OCI-LY7 (cell line): Measurements from ENCODE around the gene SPR. TPM values are rescaled to one million over a fixed set of nuclear protein-coding genes. Genes with fewer than 3 reads are reported as not detected.

ENCODE experiments used
- BruUV-seq: library from RNA; stranded (reverse); fragments of 400-500 nt; replicated peaks from 2 replicates; lab custom pipeline; 2021; lab: Mats Ljungman, UMichigan
- CTCF ChIA-PET: fragments of 300-600 bp; sonication (Branson Sonifier 250); formaldehyde crosslinking; loops from one replicate; lab custom pipeline; 2022; ENCODE audit warnings: antibody characterized with exemption; ENCODE audit not compliant: unreplicated experiment; lab: Charles Lee
- POLR2A ChIA-PET: fragments of 300-600 bp; sonication (Branson Sonifier 250); formaldehyde crosslinking; loops from one replicate; lab custom pipeline; 2022; ENCODE audit warnings: antibody characterized with exemption; lab: Charles Lee
- DNase-seq: peaks from one replicate; pipeline ENCODE4 v3.0.0-alpha.2; 2015; ENCODE audit warnings: low spot score
- H2AFZ ChIP-seq: fragments of 200-600 bp; sonication (generic), shearing (Covaris generic); 2 replicates; pipeline ENCODE4 v1.6.1; 2014; ENCODE audit warnings: mild to moderate bottlenecking, antibody characterized with exemption, low read length, moderate library complexity
- H3K27ac ChIP-seq: fragments of 200-600 bp; sonication (generic); 2 replicates; pipeline ENCODE4 v1.5.1; 2014; ENCODE audit warnings: mixed run types, low read depth, mild to moderate bottlenecking, moderate library complexity, low read length, inconsistent platforms; ENCODE audit not compliant: poor library complexity, severe bottlenecking
- H3K36me3 ChIP-seq: fragments of 200-600 bp; sonication (generic); 2 replicates; pipeline ENCODE4 v1.6.1; 2014; ENCODE audit warnings: mild to moderate bottlenecking, antibody characterized with exemption, low read length, moderate library complexity, mixed read lengths; ENCODE audit not compliant: insufficient read depth
- H3K4me1 ChIP-seq: fragments of 200-600 bp; sonication (generic); 2 replicates; pipeline ENCODE4 v1.5.1; 2014; ENCODE audit warnings: mild to moderate bottlenecking, low read length; ENCODE audit not compliant: insufficient read depth, poor library complexity, severe bottlenecking
- H3K4me2 ChIP-seq: fragments of 200-600 bp; sonication (generic); 2 replicates; pipeline ENCODE4 v1.6.1; 2014; ENCODE audit warnings: mild to moderate bottlenecking, low read length
- H3K4me3 ChIP-seq: fragments of 200-600 bp; sonication (generic); 2 replicates; pipeline ENCODE4 v1.5.1; 2014; ENCODE audit warnings: mild to moderate bottlenecking, low read depth, low read length; ENCODE audit not compliant: poor library complexity, severe bottlenecking
- H3K79me2 ChIP-seq: fragments of 200-600 bp; sonication (generic); 2 replicates; pipeline ENCODE4 v1.6.1; 2016; ENCODE audit warnings: low read depth, mild to moderate bottlenecking, low read length, moderate library complexity, mixed read lengths; ENCODE audit not compliant: insufficient read depth
- H3K9me2 ChIP-seq: fragments of 200-600 bp; sonication (generic); 2 replicates; pipeline ENCODE4 v1.6.1; 2016; ENCODE audit warnings: mild to moderate bottlenecking, low read length, mixed read lengths; ENCODE audit not compliant: insufficient read depth
- H3K9me3 ChIP-seq: fragments of 200-600 bp; sonication (generic); 2 replicates; pipeline ENCODE4 v1.6.1; 2014; ENCODE audit warnings: mild to moderate bottlenecking, mixed run types, low read length, mixed read lengths
- H4K20me1 ChIP-seq: fragments of 200-600 bp; sonication (generic); 2 replicates; pipeline ENCODE4 v1.6.1; 2014; ENCODE audit warnings: mild to moderate bottlenecking, antibody characterized with exemption, low read length, moderate library complexity, mixed read lengths; ENCODE audit not compliant: insufficient read depth
- EZH2phosphoT487 ChIP-seq: fragments of 200-600 bp; sonication (generic); IDR thresholded peaks from 2 replicates; pipeline ENCODE4 v1.6.1; 2018; ENCODE audit warnings: low read depth, borderline replicate concordance, mild to moderate bottlenecking, mixed run types, antibody characterized with exemption, low read length, moderate library complexity, mixed read lengths
- intact Hi-C: fragments of 100-400 bp; cut with micrococcal nuclease; formaldehyde crosslinking; loops from one replicate; pipeline ENCODE4 v1.10.0; 2022; ENCODE audit not compliant: unreplicated experiment
- total RNA-seq, 2 experiments: library from RNA; depleted of rRNA in 1 of 2; stranded (reverse); fragments of >200 nt in 1 of 2; shearing (Covaris generic) in 1 of 2; gene quantifications; 2 replicates each; pipeline ENCODE4 v1.2.3, GENCODE V29; 2014 to 2022
- TF ChIP-seq, protein P1 (sequence below): fragments of 200-600 bp; sonication (generic); conservative IDR thresholded peaks from 2 replicates; pipeline ENCODE4 v1.5.1; 2014; ENCODE audit warnings: mild to moderate bottlenecking, antibody characterized with exemption, low read length, moderate library complexity, mixed read lengths

Gene SPR
- total RNA-seq, 2 experiments from 2014 or later, result not detected

DNA sequence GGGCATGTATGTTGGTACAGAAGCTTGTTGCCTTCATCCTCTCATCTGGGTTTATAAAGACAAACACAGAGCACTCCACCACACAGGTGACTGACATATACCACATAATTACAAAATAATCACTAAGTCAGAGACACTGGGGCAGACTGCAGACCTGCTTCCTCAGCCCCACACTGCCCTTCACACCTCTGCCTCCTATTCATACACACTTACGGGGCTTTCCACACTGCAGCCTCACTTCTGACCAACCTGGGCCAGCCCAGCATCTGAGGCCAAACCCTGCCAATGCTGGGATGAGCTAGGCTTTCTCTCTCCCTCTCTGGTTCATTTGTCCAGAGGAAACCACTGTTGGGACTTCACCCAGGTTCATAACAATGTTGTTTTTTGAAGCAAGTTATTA lies 34.6 kb downstream of the SPR start:
- H3K9me3 ChIP-seq, result no peaks in the 10 kb centered on the region
- H3K36me3 ChIP-seq, result no peaks in the 10 kb centered on the region
- no peaks in the 10 kb centered on the region for H3K9me2 ChIP-seq
- H2AFZ ChIP-seq, result no peak overlapping the region
- no peak for DNase-seq
- no peak overlapping the region for H3K4me3 ChIP-seq
- no peak overlapping the region for H3K27ac ChIP-seq
- H3K79me2 ChIP-seq, result no peaks in the 10 kb centered on the region
- H4K20me1 ChIP-seq, result peaks cover 4% of the 10 kb centered on the region; the same call in 1 of the 2 replicates
- no TSS peak for BruUV-seq
- TF ChIP-seq EZH2phosphoT487, result no peak
- TF ChIP-seq, protein P1, sequence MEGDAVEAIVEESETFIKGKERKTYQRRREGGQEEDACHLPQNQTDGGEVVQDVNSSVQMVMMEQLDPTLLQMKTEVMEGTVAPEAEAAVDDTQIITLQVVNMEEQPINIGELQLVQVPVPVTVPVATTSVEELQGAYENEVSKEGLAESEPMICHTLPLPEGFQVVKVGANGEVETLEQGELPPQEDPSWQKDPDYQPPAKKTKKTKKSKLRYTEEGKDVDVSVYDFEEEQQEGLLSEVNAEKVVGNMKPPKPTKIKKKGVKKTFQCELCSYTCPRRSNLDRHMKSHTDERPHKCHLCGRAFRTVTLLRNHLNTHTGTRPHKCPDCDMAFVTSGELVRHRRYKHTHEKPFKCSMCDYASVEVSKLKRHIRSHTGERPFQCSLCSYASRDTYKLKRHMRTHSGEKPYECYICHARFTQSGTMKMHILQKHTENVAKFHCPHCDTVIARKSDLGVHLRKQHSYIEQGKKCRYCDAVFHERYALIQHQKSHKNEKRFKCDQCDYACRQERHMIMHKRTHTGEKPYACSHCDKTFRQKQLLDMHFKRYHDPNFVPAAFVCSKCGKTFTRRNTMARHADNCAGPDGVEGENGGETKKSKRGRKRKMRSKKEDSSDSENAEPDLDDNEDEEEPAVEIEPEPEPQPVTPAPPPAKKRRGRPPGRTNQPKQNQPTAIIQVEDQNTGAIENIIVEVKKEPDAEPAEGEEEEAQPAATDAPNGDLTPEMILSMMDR, result no peak
- ChIA-PET POLR2A (no interaction called here), CTCF (no interaction called here)
- no peak overlapping the region for H3K4me2 ChIP-seq
- intact Hi-C loops, result no loop called here
- no peaks in the 10 kb centered on the region for H3K4me1 ChIP-seq

DNA sequence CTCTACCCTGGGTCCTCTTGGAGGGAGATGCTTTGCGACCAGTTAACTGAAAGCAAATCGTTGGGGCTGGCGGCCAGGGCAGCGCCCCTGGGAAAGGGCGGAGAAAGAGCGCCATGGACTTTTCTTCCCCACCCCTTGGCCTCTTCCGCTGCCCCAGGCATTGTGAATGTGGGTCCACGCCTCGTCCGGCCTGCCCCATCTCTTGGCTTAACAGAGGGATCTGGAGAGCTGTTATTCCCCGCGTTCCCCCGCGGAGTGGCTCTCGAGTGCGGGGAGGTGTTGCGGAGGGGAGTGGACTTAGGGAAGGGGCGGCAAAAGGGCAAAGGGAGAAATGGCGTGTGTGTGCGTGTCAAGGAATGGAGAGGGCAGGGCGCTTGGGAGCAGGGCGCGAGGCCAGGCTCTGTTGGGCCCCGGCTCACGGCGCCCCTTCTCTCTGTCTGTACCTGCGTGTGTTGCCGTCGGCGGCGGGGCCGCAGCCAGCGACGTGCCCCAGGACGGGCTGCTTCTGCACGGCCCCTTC lies 36.7 kb downstream of the SPR start:
- Histone ChIP-seq H3K27ac (no peak overlapping the region), H3K9me2 (no peaks in the 10 kb centered on the region), H3K9me3 (no peaks in the 10 kb centered on the region), H3K4me1 (no peaks in the 10 kb centered on the region), H3K4me3 (no peak overlapping the region), H2AFZ (no peak overlapping the region), H4K20me1 (peaks cover 4% of the 10 kb centered on the region; the same call in 1 of the 2 replicates), H3K36me3 (no peaks in the 10 kb centered on the region), H3K79me2 (no peaks in the 10 kb centered on the region), H3K4me2 (no peak overlapping the region)
- no TSS peak for BruUV-seq
- POLR2A ChIA-PET, result no interaction called here
- intact Hi-C loops, result no loop called here
- DNase-seq, result no peak
- TF ChIP-seq, protein P1, result no peak
- TF ChIP-seq EZH2phosphoT487, result no peak
- CTCF ChIA-PET, result no interaction called here

- Histone ChIP-seq H3K9me2 (no peaks in the 10 kb centered on the region), H3K4me1 (no peaks in the 10 kb centered on the region), H3K4me2 (no peak overlapping the region), H2AFZ (no peak overlapping the region), H3K79me2 (no peaks in the 10 kb centered on the region), H3K4me3 (no peak overlapping the region), H3K27ac (no peak overlapping the region), H4K20me1 (peaks cover 4% of the 10 kb centered on the region; the same call in 1 of the 2 replicates), H3K36me3 (no peaks in the 10 kb centered on the region), H3K9me3 (no peaks in the 10 kb centered on the region)
- ChIA-PET CTCF (no interaction called here), POLR2A (no interaction called here)
- BruUV-seq, result no TSS peak
- TF ChIP-seq, protein P1, result no peak
- TF ChIP-seq EZH2phosphoT487, result no peak
- no peak for DNase-seq
- intact Hi-C loops, result no loop called here
Observed at GRCh38 chr2:72924353-72925240, 37.4 kb downstream of the SPR start.
